ENCODE data around the gene APOL5.
"Not testable (repeated sequence)": the region's sequence is repeated elsewhere in the genome, so short reads cannot be mapped to it uniquely, and the experiment has no call there.

Gene APOL5

DNA sequence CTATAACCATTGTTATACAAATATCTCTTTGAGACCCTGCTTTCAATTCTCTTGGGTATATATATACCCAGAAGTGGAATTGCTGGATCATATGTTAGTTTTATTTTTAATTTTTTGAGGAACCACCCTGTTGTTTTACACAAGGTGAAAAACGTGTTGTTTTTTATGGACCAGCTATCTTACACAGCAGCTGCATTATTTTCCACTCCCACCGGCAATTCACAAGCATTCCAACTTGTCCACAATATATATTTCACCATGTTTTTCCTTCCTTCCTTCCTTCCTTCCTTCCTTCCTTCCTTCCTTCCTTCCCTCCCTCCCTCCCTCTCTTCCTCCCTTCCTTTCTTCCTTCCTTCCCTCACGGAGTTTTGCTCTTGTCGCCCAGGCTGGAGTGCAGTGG lies 6.3 kb upstream of the APOL5 start:
- DNase-seq (ENCODE audit: low read depth) = no peak

GRCh38 chr22:35712672-35713071 lies 5.0 kb upstream of the APOL5 start:
- DNase-seq (ENCODE audit: low read depth) = no peak

GRCh38 chr22:35719212-35719875 lies 1.7 kb downstream of the APOL5 start:
- DNase-seq (ENCODE audit: low read depth) = no peak

- no peak for DNase-seq (ENCODE audit: low read depth)
Observed at GRCh38 chr22:35721960-35722359, 4.3 kb downstream of the APOL5 start.

GRCh38 chr22:35725521-35725920 lies 7.8 kb downstream of the APOL5 start:
- DNase-seq (ENCODE audit: low read depth) = no peak

DNA sequence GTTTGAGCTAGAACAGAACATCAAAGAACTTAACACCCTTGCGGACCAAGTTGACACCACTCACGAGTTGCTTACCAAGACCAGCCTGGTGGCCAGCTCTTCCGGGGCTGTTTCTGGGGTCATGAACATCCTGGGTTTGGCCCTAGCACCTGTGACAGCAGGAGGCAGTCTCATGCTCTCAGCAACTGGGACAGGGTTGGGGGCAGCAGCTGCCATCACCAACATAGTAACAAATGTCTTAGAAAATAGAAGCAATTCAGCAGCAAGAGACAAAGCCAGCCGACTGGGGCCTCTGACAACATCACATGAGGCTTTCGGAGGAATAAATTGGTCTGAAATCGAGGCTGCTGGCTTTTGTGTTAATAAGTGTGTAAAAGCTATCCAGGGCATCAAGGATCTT lies 8.7 kb downstream of the APOL5 start:
- no peak for DNase-seq (ENCODE audit: low read depth)

- DNase-seq (ENCODE audit: low read depth) = no peak
Observed at GRCh38 chr22:35726933-35727332, 9.3 kb downstream of the APOL5 start.

GRCh38 chr22:35727436-35727835 lies 9.8 kb downstream of the APOL5 start:
- no peak for DNase-seq (ENCODE audit: low read depth)

DNA sequence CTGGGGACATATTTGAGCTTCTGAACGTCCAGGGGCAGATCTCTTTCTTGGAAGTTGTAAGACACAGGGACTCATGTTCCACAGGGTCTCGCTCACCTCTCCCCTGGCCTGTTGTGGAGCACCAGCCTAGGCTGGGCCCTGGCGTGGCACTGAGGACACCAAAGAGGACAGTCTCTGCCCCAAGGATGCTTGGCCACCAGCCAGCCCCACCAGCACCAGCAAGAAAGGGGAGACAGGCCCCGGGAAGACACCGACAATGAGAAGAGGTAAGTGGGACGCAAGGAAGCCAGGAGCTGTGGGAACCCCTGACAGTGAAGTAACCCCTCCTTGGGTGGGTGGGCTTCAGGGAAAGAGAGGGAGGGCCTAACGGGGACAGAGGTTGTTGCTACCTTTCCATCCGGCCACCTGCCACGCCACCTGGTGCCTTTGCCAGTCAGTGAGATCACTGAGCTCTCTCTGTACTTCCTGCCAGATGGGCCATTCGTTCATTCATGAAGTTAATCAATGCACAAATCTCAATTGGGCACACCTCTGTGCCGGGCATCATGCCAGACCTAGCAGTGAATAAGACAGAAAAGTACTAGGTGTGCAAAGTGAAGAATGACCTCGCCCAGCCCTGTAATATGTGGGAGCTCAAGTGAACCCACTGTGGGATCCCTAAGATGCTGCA lies 11.1 kb downstream of the APOL5 start:
- DNase-seq (ENCODE audit: low read depth) = no peak

DNA sequence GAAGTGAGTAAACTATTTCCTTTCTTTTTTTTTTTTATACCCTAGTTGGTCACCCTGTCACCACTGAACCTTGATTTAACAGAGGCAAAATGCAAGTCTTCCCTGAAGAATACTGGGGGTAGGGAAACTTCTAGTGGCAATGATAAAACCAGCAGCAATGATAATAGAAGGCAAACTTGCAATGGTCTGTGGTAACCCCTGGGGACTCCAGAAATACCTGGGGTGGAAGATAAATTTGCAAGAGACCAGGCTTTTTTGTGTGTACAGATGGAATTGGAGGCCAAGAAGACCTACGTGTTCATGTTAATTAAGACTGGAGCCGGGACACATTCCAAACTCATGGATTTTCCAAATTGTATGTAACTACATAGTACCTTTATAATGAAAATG lies 11.6 kb downstream of the APOL5 start:
- no peak for DNase-seq (ENCODE audit: low read depth)

DNA sequence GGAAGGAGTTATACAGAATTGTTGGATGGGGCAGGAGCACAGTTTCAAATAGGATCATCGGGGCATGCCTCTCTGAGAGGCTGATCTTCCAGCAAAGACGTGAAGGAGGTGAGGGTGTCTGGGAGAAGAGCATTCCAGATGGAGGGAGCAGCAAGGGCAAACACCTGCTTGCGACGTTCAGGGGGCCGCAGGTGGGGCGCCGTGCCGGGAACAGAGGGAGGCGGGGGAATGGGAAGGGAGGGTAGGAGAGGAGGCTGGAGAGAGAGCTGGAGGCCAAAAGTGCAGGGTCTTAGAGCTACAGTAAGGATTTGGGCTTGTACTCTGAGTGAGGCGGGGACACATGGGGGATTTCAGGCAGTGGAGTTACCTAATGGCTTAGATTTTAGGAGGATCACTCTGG lies 13.6 kb downstream of the APOL5 start:
- no peak for DNase-seq (ENCODE audit: low read depth)

GRCh38 chr22:35732116-35732515 lies 14.4 kb downstream of the APOL5 start:
- no peak for DNase-seq (ENCODE audit: low read depth)

GRCh38 chr22:35733036-35733435 lies 15.4 kb downstream of the APOL5 start:
- DNase-seq (ENCODE audit: low read depth) = no peak

DNA sequence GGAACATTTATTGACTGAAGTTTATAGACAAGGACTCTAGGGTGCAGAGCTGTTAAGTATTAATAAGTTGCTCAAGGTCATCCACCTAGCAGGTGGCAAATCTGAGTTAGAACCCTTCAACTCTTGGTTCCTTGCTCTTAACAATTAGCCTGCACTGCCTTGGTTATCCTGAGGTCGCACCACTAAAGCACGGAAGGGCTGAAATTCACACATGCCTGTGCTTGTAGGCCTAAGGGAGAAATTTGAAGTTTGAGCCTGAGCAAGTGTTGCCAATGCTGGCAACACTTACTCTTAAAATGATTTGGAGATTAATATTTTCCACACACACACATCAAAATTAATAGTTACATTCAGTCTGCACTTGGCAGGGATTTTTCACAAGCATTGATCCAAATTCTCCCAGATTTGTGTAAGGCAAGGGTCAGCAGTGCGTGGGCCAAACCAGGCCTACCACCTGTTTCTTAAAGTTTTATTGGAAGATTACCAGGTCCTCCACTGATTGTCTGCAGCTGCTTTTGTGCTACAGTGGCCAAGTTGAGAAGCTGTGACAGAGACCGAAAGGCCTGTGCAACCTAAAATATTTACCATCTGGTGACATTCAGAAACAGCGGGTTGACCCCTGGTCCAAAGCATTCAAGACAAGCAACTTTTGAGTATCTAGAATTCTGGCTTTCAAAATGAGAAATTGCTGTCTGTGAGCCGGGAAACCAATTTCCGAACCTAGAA lies 16.3 kb downstream of the APOL5 start:
- no peak for DNase-seq (ENCODE audit: low read depth)

DNA sequence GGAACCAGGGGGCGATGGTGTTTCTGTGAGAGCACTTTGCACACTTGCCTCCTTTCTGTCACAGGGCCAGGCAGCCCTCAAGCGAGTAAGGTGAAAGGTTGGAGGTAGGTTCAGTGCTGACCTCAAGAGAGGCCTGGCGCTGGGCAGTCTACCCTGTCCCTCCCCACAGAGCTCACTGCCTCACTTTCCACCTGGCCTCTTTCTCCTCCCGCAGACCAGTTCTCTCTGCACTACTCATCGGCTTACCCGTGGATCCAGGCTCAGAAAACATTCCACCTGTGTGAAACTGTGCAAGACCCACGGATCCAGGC lies 16.8 kb downstream of the APOL5 start:
- no peak for DNase-seq (ENCODE audit: low read depth)

- no peak for DNase-seq (ENCODE audit: low read depth)
Observed at GRCh38 chr22:35735542-35735941, 17.9 kb downstream of the APOL5 start.

- DNase-seq (ENCODE audit: low read depth) = no peak
Observed at GRCh38 chr22:35736166-35736565, 18.5 kb downstream of the APOL5 start.

GRCh38 chr22:35736701-35737100 lies 19.0 kb downstream of the APOL5 start:
- DNase-seq (ENCODE audit: low read depth) = no peak

DNA sequence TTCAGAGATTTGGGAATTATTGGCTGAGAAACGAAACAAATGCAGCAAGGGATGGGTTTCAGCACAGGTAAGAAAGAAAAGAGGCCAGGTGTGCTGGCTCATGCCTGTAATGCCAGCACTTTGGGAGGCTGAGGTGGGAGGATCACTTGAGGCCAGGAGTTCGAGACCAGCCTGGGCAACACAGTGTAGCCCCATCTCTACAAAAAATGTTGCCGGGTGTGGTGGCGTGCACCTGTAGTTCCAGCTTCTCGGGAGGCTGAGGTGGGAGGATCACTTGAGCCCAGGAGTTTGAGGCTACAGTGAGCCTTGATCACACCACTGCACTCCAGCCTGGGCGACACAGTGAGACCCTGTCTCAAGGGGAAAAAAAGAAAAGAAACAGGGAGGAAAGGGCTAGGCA lies 20.2 kb downstream of the APOL5 start:
- not testable (repeated sequence) for DNase-seq (ENCODE audit: low read depth)

DNA sequence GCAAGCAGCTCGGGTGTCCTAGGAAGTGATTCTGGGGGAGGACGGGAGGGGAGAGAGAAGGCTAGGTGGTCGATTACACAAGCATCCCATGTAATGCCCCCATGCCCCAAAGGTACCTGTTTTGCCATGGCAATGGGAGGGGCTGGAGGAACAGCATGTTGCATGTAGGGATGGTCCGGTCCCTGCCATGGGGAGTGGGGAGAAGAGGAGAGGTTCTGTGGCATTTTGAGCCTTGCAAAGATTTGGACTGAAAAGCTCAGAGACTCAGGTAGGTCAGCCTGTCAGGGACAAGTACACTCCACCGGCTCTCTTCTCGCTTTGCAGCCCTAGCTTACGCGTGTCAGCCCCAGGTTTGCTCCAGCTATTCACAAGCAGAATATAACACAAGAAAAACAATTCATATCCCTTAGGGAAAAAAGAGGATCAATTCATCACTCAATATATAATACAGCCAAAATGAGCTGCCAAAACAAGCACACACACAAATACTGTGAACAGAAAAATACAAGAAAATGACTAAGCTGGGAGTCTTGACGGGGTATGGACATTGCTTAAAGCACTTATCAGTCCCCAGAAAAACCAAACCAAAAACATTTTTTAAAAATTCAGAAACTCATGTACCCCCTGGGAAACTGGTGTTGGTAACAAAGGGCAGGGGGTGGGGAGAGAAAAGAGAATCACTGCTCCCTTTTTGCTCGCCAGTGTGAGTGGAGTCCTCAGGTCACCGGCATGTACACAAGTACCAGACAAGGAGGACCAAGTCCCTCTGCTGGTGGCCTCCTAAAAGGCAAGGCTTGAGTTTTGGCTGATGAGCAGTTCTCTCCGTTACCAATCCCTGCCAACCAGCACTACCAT lies 21.6 kb downstream of the APOL5 start:
- no peak for DNase-seq (ENCODE audit: low read depth)

DNA sequence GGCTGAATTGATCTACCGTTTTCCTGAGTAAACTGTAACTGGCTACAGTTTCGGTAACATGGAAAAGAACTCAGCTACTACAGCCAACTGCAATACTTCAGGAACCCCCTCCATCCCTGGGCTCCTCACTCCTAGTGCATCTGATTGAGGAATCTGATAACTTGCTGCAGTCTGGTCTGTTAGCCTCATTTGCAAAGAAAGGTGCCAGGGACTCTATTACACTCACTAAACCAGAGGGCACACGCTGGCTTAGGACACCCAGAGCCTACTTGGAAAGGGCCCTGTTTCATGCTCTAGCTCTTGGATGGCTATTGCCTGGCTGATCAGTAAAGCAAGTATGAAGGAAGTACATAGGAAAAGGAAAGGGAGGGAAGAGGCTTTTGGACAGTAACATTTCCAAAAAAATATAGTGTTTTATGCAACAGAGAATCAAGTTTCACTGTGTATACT lies 22.3 kb downstream of the APOL5 start:
- no peak for DNase-seq (ENCODE audit: low read depth)

GRCh38 chr22:35740616-35741015 lies 22.9 kb downstream of the APOL5 start:
- no peak for DNase-seq (ENCODE audit: low read depth)
